Measurements from ENCODE around the gene SOAT1. TPM values are rescaled to one million over a fixed set of nuclear protein-coding genes. Genes with fewer than 3 reads are reported as not detected.
A peak's percentile ranks its signal among the peaks of the same experiment; 100 is the strongest.

The SOAT1 gene
- polyA plus RNA-seq, 1 of the 3 experiments (the other 2 are of a cell fraction), result 8.1 TPM

DNA sequence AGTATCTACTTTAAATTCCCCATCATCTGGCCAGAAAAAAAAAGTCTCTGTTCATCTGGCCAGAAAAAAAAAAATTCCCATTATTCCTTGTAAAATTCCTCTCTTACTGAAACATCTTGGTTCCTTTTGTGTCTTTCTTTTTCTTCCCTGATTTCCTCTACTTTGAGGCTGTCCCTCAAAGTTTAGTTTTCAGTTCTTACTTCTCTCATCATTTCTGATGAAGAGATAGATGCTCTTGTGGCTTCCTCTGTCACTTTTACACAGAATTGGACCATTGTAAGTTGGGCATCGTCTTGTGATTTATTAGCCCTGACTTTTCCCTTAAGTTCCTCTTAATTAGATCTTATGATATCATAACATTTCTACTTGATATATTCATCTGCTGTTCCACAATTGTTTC, 6.5 kb downstream of the SOAT1 start:
- DNase-seq, result no peak
- H3K27me3 ChIP-seq (ENCODE audit: insufficient read depth), result no peaks in the 10 kb centered on the region
- H2AFZ ChIP-seq (ENCODE audit: low read depth), result no peak overlapping the region
- H3K27ac ChIP-seq (ENCODE audit: low read depth in 2 of 2, low read length in 1 of 2), result peak overlapping the region in 1 of 2 experiments; percentile 18; a peak in 1 of 4 replicates
- no peaks in the 10 kb centered on the region for H3K9me3 ChIP-seq
- CTCF ChIA-PET, result no interaction called here
- H3K9ac ChIP-seq, result no peak overlapping the region
- peaks cover 4% of the 10 kb centered on the region for H3F3A ChIP-seq (replicated peaks; ENCODE audit: insufficient read depth)
- no peaks in the 10 kb centered on the region for H3K9me2 ChIP-seq
- H3K4me3 ChIP-seq (ENCODE audit: low read depth in 2 of 2, low read length in 1 of 2), result no peak overlapping the region
- H3K4me1 ChIP-seq (ENCODE audit: control insufficient read depth in 1 of 2, insufficient read depth in 2 of 2, low read depth in 1 of 2, low read length in 1 of 2), result peaks cover 0 to 2% of the 10 kb centered on the region in 2 experiments; a peak in 1 of 4 replicates
- WGBS (ENCODE audit: low lambda C conversion rate), result 65% methylated on average over 1 of the region's 1 CpG
- peaks cover 6 to 17% of the 10 kb centered on the region in 2 experiments for H3K36me3 ChIP-seq (replicated peaks in 1 of 2; ENCODE audit: control insufficient read depth in 1 of 2, insufficient read depth in 2 of 2, low read length in 1 of 2)
- H3K79me2 ChIP-seq (ENCODE audit: insufficient read depth), result peaks cover 93% of the 10 kb centered on the region
- no peak overlapping the region for H3K4me2 ChIP-seq
- no peaks in the 10 kb centered on the region; the same call in 1 of the 2 replicates for H4K20me1 ChIP-seq (ENCODE audit: insufficient read depth)
- TF ChIP-seq JUND (IDR thresholded peaks at IDR 0.05), result no peak
- no peak for TF ChIP-seq TCF12 (IDR thresholded peaks at IDR 0.05)
- TF ChIP-seq RCOR1 (IDR thresholded peaks at IDR 0.05; ENCODE audit: low read length), result no peak
- POLR2A ChIA-PET, result no interaction called here

DNA sequence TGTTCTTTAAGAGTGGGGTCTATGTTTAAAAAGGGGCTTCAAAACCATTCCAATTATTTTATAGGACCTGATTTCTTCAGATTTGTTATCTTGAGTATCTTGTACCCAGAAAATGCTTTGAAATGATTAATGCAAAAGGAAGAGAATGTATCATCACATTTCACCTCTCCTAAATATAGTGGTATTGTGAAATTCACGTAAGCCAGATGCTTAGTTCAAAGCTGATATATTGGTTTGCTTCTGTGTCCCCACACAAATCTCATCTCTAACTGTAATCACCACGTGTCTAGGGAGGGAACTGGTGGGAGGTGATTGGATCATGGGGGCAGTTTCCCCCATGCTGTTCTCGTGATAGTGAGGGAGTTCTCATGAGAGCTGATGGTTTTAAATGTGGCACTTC, 8.5 kb downstream of the SOAT1 start:
- no peak overlapping the region for H3K4me3 ChIP-seq (ENCODE audit: low read depth in 2 of 2, low read length in 1 of 2)
- no peak overlapping the region for H3K4me2 ChIP-seq
- H2AFZ ChIP-seq (ENCODE audit: low read depth), result no peak overlapping the region
- TF ChIP-seq FOXJ3 (CRISPR knock-in tag; IDR thresholded peaks at IDR 0.05) (no peak), FOXM1 (IDR thresholded peaks at IDR 0.05; ENCODE audit: low read depth) (no peak), TCF12 (IDR thresholded peaks at IDR 0.05) (no peak), EZH2phosphoT487 (IDR thresholded peaks at IDR 0.05; ENCODE audit: borderline replicate concordance, low read depth) (no peak), FOSL2 (IDR thresholded peaks at IDR 0.05; ENCODE audit: borderline replicate concordance, low read depth) (no peak), RCOR1 (IDR thresholded peaks at IDR 0.05; ENCODE audit: low read length) (no peak), MXI1 (IDR thresholded peaks at IDR 0.05; ENCODE audit: low read depth, low read length) (no peak), ELF1 (IDR thresholded peaks at IDR 0.05) (no peak), CHD2 (IDR thresholded peaks at IDR 0.05; ENCODE audit: low read length, partially characterized antibody) (no peak), EP300 (IDR thresholded peaks at IDR 0.05; ENCODE audit: borderline replicate concordance in 1 of 2, low read depth in 1 of 2, low read length in 1 of 2) (no peak), GABPA (IDR thresholded peaks at IDR 0.05; ENCODE audit: low read depth) (no peak), POLR2AphosphoS5 (IDR thresholded peaks at IDR 0.05; ENCODE audit: low read depth, low read length) (no peak), MEF2A (IDR thresholded peaks at IDR 0.05; ENCODE audit: borderline replicate concordance, low read depth) (no peak), RFX5 (IDR thresholded peaks at IDR 0.05; ENCODE audit: low read length) (no peak)
- TF ChIP-seq, protein P1, sequence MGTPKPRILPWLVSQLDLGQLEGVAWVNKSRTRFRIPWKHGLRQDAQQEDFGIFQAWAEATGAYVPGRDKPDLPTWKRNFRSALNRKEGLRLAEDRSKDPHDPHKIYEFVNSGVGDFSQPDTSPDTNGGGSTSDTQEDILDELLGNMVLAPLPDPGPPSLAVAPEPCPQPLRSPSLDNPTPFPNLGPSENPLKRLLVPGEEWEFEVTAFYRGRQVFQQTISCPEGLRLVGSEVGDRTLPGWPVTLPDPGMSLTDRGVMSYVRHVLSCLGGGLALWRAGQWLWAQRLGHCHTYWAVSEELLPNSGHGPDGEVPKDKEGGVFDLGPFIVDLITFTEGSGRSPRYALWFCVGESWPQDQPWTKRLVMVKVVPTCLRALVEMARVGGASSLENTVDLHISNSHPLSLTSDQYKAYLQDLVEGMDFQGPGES (IDR thresholded peaks at IDR 0.05; ENCODE audit: low read depth, low read length), result no peak
- TF ChIP-seq, protein P2, sequence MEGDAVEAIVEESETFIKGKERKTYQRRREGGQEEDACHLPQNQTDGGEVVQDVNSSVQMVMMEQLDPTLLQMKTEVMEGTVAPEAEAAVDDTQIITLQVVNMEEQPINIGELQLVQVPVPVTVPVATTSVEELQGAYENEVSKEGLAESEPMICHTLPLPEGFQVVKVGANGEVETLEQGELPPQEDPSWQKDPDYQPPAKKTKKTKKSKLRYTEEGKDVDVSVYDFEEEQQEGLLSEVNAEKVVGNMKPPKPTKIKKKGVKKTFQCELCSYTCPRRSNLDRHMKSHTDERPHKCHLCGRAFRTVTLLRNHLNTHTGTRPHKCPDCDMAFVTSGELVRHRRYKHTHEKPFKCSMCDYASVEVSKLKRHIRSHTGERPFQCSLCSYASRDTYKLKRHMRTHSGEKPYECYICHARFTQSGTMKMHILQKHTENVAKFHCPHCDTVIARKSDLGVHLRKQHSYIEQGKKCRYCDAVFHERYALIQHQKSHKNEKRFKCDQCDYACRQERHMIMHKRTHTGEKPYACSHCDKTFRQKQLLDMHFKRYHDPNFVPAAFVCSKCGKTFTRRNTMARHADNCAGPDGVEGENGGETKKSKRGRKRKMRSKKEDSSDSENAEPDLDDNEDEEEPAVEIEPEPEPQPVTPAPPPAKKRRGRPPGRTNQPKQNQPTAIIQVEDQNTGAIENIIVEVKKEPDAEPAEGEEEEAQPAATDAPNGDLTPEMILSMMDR (IDR thresholded peaks at IDR 0.05), result no peak
- TF ChIP-seq, protein P3, sequence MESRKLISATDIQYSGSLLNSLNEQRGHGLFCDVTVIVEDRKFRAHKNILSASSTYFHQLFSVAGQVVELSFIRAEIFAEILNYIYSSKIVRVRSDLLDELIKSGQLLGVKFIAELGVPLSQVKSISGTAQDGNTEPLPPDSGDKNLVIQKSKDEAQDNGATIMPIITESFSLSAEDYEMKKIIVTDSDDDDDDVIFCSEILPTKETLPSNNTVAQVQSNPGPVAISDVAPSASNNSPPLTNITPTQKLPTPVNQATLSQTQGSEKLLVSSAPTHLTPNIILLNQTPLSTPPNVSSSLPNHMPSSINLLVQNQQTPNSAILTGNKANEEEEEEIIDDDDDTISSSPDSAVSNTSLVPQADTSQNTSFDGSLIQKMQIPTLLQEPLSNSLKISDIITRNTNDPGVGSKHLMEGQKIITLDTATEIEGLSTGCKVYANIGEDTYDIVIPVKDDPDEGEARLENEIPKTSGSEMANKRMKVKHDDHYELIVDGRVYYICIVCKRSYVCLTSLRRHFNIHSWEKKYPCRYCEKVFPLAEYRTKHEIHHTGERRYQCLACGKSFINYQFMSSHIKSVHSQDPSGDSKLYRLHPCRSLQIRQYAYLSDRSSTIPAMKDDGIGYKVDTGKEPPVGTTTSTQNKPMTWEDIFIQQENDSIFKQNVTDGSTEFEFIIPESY (IDR thresholded peaks at IDR 0.05; ENCODE audit: borderline replicate concordance, low read depth), result no peak
- TF ChIP-seq, protein P4, sequence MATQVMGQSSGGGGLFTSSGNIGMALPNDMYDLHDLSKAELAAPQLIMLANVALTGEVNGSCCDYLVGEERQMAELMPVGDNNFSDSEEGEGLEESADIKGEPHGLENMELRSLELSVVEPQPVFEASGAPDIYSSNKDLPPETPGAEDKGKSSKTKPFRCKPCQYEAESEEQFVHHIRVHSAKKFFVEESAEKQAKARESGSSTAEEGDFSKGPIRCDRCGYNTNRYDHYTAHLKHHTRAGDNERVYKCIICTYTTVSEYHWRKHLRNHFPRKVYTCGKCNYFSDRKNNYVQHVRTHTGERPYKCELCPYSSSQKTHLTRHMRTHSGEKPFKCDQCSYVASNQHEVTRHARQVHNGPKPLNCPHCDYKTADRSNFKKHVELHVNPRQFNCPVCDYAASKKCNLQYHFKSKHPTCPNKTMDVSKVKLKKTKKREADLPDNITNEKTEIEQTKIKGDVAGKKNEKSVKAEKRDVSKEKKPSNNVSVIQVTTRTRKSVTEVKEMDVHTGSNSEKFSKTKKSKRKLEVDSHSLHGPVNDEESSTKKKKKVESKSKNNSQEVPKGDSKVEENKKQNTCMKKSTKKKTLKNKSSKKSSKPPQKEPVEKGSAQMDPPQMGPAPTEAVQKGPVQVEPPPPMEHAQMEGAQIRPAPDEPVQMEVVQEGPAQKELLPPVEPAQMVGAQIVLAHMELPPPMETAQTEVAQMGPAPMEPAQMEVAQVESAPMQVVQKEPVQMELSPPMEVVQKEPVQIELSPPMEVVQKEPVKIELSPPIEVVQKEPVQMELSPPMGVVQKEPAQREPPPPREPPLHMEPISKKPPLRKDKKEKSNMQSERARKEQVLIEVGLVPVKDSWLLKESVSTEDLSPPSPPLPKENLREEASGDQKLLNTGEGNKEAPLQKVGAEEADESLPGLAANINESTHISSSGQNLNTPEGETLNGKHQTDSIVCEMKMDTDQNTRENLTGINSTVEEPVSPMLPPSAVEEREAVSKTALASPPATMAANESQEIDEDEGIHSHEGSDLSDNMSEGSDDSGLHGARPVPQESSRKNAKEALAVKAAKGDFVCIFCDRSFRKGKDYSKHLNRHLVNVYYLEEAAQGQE (IDR thresholded peaks at IDR 0.05; ENCODE audit: low read depth, low read length), result no peak
- ChIA-PET POLR2A (no interaction called here), CTCF (no interaction called here)
- no peaks in the 10 kb centered on the region for H3K4me1 ChIP-seq (ENCODE audit: control insufficient read depth in 1 of 2, insufficient read depth in 2 of 2, low read depth in 1 of 2, low read length in 1 of 2)
- H3K9me2 ChIP-seq, result no peaks in the 10 kb centered on the region
- H3K9ac ChIP-seq, result no peak overlapping the region
- WGBS (ENCODE audit: low lambda C conversion rate), result 95% methylated on average over 3 of the region's 3 CpGs
- H3K9me3 ChIP-seq, result no peaks in the 10 kb centered on the region
- DNase-seq, result no peak
- H4K20me1 ChIP-seq (ENCODE audit: insufficient read depth), result no peaks in the 10 kb centered on the region; the same call in 1 of the 2 replicates
- H3K36me3 ChIP-seq (replicated peaks in 1 of 2; ENCODE audit: control insufficient read depth in 1 of 2, insufficient read depth in 2 of 2, low read length in 1 of 2), result peaks cover 6 to 19% of the 10 kb centered on the region in 2 experiments
- no peaks in the 10 kb centered on the region for H3K27me3 ChIP-seq (ENCODE audit: insufficient read depth)
- peaks cover 93% of the 10 kb centered on the region for H3K79me2 ChIP-seq (ENCODE audit: insufficient read depth)
- no peak overlapping the region for H3K27ac ChIP-seq (ENCODE audit: low read depth in 2 of 2, low read length in 1 of 2)
- peaks cover 4% of the 10 kb centered on the region for H3F3A ChIP-seq (replicated peaks; ENCODE audit: insufficient read depth)

All from SK-N-SH (cell line).